Measurements from ENCODE around the gene TLR8. TPM values are rescaled to one million over a fixed set of nuclear protein-coding genes. Genes with fewer than 3 reads are reported as not detected.

TLR8 gene
- total and polyA plus RNA-seq, 10 of the 15 experiments (the other 5 are each of a cell fraction or from before 2014, with no cell fraction given) = 0.04 TPM; not detected in 9

DNA sequence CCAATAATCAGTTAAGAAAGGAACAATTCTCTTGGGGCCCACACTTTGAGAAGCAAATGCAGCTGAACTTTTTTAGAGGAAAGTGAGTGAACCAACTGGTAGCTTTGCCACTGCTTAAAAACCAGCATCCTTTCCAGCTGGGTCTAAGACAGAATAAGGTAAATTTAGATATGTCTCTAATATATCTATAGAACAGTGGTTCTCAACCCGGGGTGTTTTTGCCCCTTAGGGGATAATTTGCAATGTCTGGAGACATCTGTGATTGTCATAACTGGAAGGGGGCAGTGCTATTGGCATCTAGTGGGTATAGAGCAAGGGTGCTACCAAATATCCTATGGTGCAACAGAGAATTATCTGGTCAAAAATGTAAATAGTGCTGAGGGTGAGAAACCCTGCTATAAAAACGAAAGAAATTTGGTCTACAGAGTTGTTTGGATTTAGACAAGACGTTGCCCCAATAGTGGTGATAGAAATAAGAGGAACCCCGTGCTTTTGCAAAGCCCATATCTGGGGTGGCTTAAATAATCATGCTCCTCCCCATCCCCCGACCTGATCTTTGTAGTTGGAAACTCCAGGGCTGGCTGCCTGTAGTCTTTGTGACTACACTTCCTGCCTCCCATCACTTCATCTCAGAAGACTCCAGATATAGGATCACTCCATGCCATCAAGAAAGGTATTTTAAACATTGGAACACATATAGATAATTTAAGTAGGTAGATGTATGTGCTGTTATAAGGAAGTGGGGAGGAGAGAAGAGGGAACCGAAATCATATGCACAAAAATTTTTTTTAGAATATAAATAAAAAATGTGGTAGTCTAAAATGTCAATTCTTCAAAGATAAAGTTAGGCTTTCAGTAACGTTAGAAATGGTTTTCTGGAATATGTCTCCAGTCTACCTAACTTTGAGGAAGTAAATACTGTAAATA, 39.7 kb upstream of the TLR8 start, which contains the start of gene TLR7:
TLR7 (plus strand) TSS at position 622 of the 927 bp plus-strand sequence. CDS start 507 bp downstream, outside the sequence.
- BruUV-seq (replicated peaks) = no TSS peak
- ChIA-PET RAD21 (ENCODE audit: unreplicated experiment) (interaction anchor here (0.6 to 5.1 kb wide), 6 partner anchors 24 to 1288 kb away, joined by 3 to 47 read pairs (median 5); no protein-coding TSS in a partner anchor), SMC1A (ENCODE audit: uncharacterized antibody, unreplicated experiment) (interaction anchor here (0.8 to 8.0 kb wide), 9 partner anchors 10 to 52 kb away, joined by 3 to 77 read pairs (median 8); no protein-coding TSS in a partner anchor), POLR2A (interaction anchor here (0.8 to 1.3 kb wide), 4 partner anchors 8 to 139 kb away, joined by 3 to 5 read pairs (median 3); no protein-coding TSS in a partner anchor), CTCF (interaction anchor here (0.6 to 3.8 kb wide), 9 partner anchors 14 to 148 kb away, joined by 3 to 22 read pairs (median 3); no protein-coding TSS in a partner anchor)
- in situ Hi-C loops (cut with MboI) = no loop called here
- 2% methylated on average over 7 of the region's 7 CpGs for WGBS (ENCODE audit: insufficient coverage, insufficient replicate concordance, low lambda C conversion rate, missing lambda C conversion rate)
- Histone ChIP-seq H4K20me1 (ENCODE audit: control insufficient read depth, insufficient read depth) (no peaks in the 10 kb centered on the region), H3K4me1 (ENCODE audit: control insufficient read depth, insufficient read depth, low read length) (peaks cover 17% of the 10 kb centered on the region), H3K36me3 (ENCODE audit: control insufficient read depth in 2 of 2, insufficient read depth in 2 of 2, low read length in 1 of 2) (peaks cover 0 to 6% of the 10 kb centered on the region in 2 experiments; a peak in 1 of 4 replicates), H3K79me2 (ENCODE audit: control insufficient read depth, insufficient read depth, low read length) (peaks cover 48% of the 10 kb centered on the region), H2AFZ (ENCODE audit: control insufficient read depth, low read depth, low read length) (peak within 1 kb of the TSS; percentile 37), H3K9me3 (replicated peaks; ENCODE audit: control insufficient read depth, insufficient read depth, low read length) (no peaks in the 10 kb centered on the region; the same call in 2 of the 3 replicates), H3K4me2 (ENCODE audit: control insufficient read depth, insufficient read depth) (peak within 1 kb of the TSS; percentile 95), H3K27ac (ENCODE audit: control insufficient read depth, insufficient read depth) (peak within 1 kb of the TSS; percentile 97), H3K27me3 (replicated peaks in 1 of 2; ENCODE audit: control insufficient read depth in 2 of 2, insufficient read depth in 2 of 2, low read length in 1 of 2) (no peaks in the 10 kb centered on the region), H3K4me3 (peak within 1 kb of the TSS; percentile 63), H3K9ac (ENCODE audit: control insufficient read depth, insufficient read depth, low read length) (peak within 1 kb of the TSS; percentile 91)
- DNase-seq (ENCODE audit: low read depth, low spot score) (no peak), ATAC-seq (peak; percentile 55), FAIRE-seq (no peak)
- TF ChIP-seq CHD4 (IDR thresholded peaks at IDR 0.05) (no peak), ZNF384 (IDR thresholded peaks at IDR 0.05; ENCODE audit: borderline replicate concordance, low read depth, low read length) (peak; percentile 41; the same call in 1 of the 2 replicates), FOXM1 (IDR thresholded peaks at IDR 0.05; ENCODE audit: low read depth, low read length) (no peak), SPI1 (IDR thresholded peaks at IDR 0.05; ENCODE audit: borderline replicate concordance, insufficient read depth, low read depth, low read length) (peak; percentile 76), POLR2A (IDR thresholded peaks at IDR 0.05; ENCODE audit: low read depth, low read length) (no peak), SRF (IDR thresholded peaks at IDR 0.05; ENCODE audit: low read depth in 2 of 2, low read length in 2 of 2) (peak in 1 of 2 experiments; percentile 27; a peak in 1 of 4 replicates), SMAD5 (IDR thresholded peaks at IDR 0.05; ENCODE audit: low read depth) (0 out of 2 replicates have a peak, but pooled peaks have one; percentile 27), TCF7 (IDR thresholded peaks at IDR 0.05; ENCODE audit: borderline replicate concordance) (no peak), POLR2AphosphoS2 (IDR thresholded peaks at IDR 0.05; ENCODE audit: low read depth, low read length) (no peak), DPF2 (IDR thresholded peaks at IDR 0.05) (peak; percentile 55; the same call in 1 of the 2 replicates), MXI1 (IDR thresholded peaks at IDR 0.05; ENCODE audit: low read depth, low read length) (0 out of 2 replicates have a peak, but pooled peaks have one; percentile 14), POLR2AphosphoS5 (IDR thresholded peaks at IDR 0.05; ENCODE audit: low read length) (peak; percentile 61; the same call in 1 of the 2 replicates), EED (IDR thresholded peaks at IDR 0.05; ENCODE audit: low read depth) (no peak), LARP7 (IDR thresholded peaks at IDR 0.05) (no peak), NBN (IDR thresholded peaks at IDR 0.05) (0 out of 2 replicates have a peak, but pooled peaks have one; percentile 11), NFIC (IDR thresholded peaks at IDR 0.05; ENCODE audit: low read depth, low read length) (no peak), CREB1 (IDR thresholded peaks at IDR 0.05; ENCODE audit: low read depth) (no peak)
- TF ChIP-seq, protein P1, sequence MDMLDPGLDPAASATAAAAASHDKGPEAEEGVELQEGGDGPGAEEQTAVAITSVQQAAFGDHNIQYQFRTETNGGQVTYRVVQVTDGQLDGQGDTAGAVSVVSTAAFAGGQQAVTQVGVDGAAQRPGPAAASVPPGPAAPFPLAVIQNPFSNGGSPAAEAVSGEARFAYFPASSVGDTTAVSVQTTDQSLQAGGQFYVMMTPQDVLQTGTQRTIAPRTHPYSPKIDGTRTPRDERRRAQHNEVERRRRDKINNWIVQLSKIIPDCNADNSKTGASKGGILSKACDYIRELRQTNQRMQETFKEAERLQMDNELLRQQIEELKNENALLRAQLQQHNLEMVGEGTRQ (IDR thresholded peaks at IDR 0.05; ENCODE audit: borderline replicate concordance, low read depth, low read length) = no peak
- intact Hi-C loops (cut with micrococcal nuclease; ENCODE audit: unreplicated experiment) = loop anchor here (1.0 to 10.0 kb wide), 3 partner anchors 23 to 218 kb away; no protein-coding TSS in a partner anchor
